Measurements from ENCODE around the gene PHACTR1. TPM values are rescaled to one million over a fixed set of nuclear protein-coding genes. Genes with fewer than 3 reads are reported as not detected.

Gene PHACTR1
- total RNA-seq, 1 experiment from 2014 or later: 0.05 TPM

- intact Hi-C loops (cut with micrococcal nuclease; ENCODE audit: unreplicated experiment): no loop called here
- H3K4me3 ChIP-seq (ENCODE audit: low read depth in 2 of 2, low read length in 2 of 2): no peak overlapping the region
- TF ChIP-seq CTCF (IDR thresholded peaks at IDR 0.05) (no peak), REST (IDR thresholded peaks at IDR 0.05; ENCODE audit: insufficient read depth in 1 of 2, low read depth in 2 of 2, low read length in 1 of 2) (no peak)
- DNase-seq (ENCODE audit: low read depth, low spot score) (no peak), ATAC-seq (no peak)
- no peaks in the 10 kb centered on the region for H3K36me3 ChIP-seq (ENCODE audit: control insufficient read depth, insufficient read depth, low read length)
- H3K9me3 ChIP-seq (ENCODE audit: control insufficient read depth, insufficient read depth, low read depth, low read length): no peaks in the 10 kb centered on the region
- no peak overlapping the region for H3K27ac ChIP-seq (ENCODE audit: low read length)
- POLR2A ChIA-PET: no interaction called here
- in situ Hi-C loops (cut with HindIII; ENCODE audit: low pct_unique_long_range_greater_than_20kb, low sequenced_read_pairs): no loop called here
- no TSS peak for BruUV-seq (replicated peaks)
- CTCF ChIA-PET: no interaction called here
- H3K27me3 ChIP-seq (ENCODE audit: control insufficient read depth, insufficient read depth, low read length): peaks cover 6% of the 10 kb centered on the region
- no peaks in the 10 kb centered on the region for H3K4me1 ChIP-seq (ENCODE audit: control insufficient read depth, insufficient read depth, low read length)
Measured at GRCh38 chr6:13032566-13032965, 316.0 kb downstream of the PHACTR1 start.

GRCh38 chr6:13033145-13033544 is 316.6 kb downstream of the PHACTR1 start:
- intact Hi-C loops (cut with micrococcal nuclease; ENCODE audit: unreplicated experiment): no loop called here
- DNase-seq (ENCODE audit: low read depth, low spot score) (no peak), ATAC-seq (no peak)
- TF ChIP-seq REST (IDR thresholded peaks at IDR 0.05; ENCODE audit: insufficient read depth in 1 of 2, low read depth in 2 of 2, low read length in 1 of 2) (no peak), SIN3A (IDR thresholded peaks at IDR 0.05; ENCODE audit: borderline replicate concordance, insufficient read depth, low read depth, low read length) (no peak), POLR2AphosphoS5 (IDR thresholded peaks at IDR 0.05; ENCODE audit: low read depth, low read length) (no peak), TCF7L2 (IDR thresholded peaks at IDR 0.05; ENCODE audit: low read depth, low read length) (no peak), CTCF (IDR thresholded peaks at IDR 0.05) (no peak)
- Histone ChIP-seq H3K27me3 (ENCODE audit: control insufficient read depth, insufficient read depth, low read length) (peaks cover 6% of the 10 kb centered on the region), H3K9me3 (ENCODE audit: control insufficient read depth, insufficient read depth, low read depth, low read length) (no peaks in the 10 kb centered on the region), H3K27ac (ENCODE audit: low read length) (no peak overlapping the region), H3K4me3 (ENCODE audit: low read depth in 2 of 2, low read length in 2 of 2) (no peak overlapping the region), H3K4me1 (ENCODE audit: control insufficient read depth, insufficient read depth, low read length) (no peaks in the 10 kb centered on the region), H3K36me3 (ENCODE audit: control insufficient read depth, insufficient read depth, low read length) (no peaks in the 10 kb centered on the region)
- ChIA-PET CTCF (no interaction called here), POLR2A (no interaction called here)
- in situ Hi-C loops (cut with HindIII; ENCODE audit: low pct_unique_long_range_greater_than_20kb, low sequenced_read_pairs): no loop called here
- BruUV-seq (replicated peaks): no TSS peak
